ENCODE results near the gene DHRS3.

Gene DHRS3

GRCh38 chr1:12594490-12594889 is 23.5 kb downstream of the DHRS3 start:
- Histone ChIP-seq H3K36me3 (ENCODE audit: insufficient read depth, low read length) (no peaks in the 10 kb centered on the region), H3K27ac (no peak overlapping the region), H3K9ac (ENCODE audit: insufficient read length) (no peak overlapping the region), H3K4me3 (no peak overlapping the region), H3K9me3 (ENCODE audit: low read depth, low read length) (no peaks in the 10 kb centered on the region)
- TF ChIP-seq EZH2 (IDR thresholded peaks at IDR 0.05) (no peak), FOXP2 (optimal IDR thresholded peaks at IDR 0.05; ENCODE audit: control extremely low read depth, extremely low read length, insufficient read depth) (no peak), POLR2AphosphoS5 (IDR thresholded peaks at IDR 0.05; ENCODE audit: borderline replicate concordance, low read depth, low read length) (no peak)
- DNase-seq (ENCODE audit: low read depth, low spot score), result no peak

DNA sequence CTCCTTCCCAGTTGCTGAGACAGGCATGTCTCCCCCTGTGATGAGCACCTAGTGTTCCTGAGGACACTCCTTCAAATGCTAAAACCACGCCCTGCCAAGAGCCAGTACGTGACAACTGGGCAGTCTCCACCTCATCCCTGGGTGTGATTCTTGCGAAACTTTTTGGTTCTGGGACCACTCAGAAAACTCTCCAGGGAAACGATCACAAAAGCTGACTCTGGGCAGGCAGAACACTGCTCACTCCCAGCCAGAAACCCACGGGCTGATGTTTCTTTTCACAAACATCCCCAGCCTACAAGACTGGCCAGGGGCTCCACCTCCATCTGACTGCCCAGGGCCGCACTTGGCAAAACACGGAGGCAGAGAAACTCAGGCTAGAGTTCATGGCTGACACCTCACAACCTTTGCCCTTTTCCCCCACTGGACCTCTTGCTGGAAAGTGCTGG is 24.4 kb downstream of the DHRS3 start:
- Histone ChIP-seq H3K9ac (ENCODE audit: insufficient read length) (no peak overlapping the region), H3K4me3 (no peak overlapping the region), H3K9me3 (ENCODE audit: low read depth, low read length) (no peaks in the 10 kb centered on the region), H3K36me3 (ENCODE audit: insufficient read depth, low read length) (no peaks in the 10 kb centered on the region), H3K27ac (no peak overlapping the region)
- TF ChIP-seq EZH2 (IDR thresholded peaks at IDR 0.05) (no peak), FOXP2 (optimal IDR thresholded peaks at IDR 0.05; ENCODE audit: control extremely low read depth, extremely low read length, insufficient read depth) (no peak), POLR2AphosphoS5 (IDR thresholded peaks at IDR 0.05; ENCODE audit: borderline replicate concordance, low read depth, low read length) (no peak)
- no peak for DNase-seq (ENCODE audit: low read depth, low spot score)

GRCh38 chr1:12592496-12592895 is 25.5 kb downstream of the DHRS3 start:
- DNase-seq (ENCODE audit: low read depth, low spot score), result no peak
- no peaks in the 10 kb centered on the region for H3K36me3 ChIP-seq (ENCODE audit: insufficient read depth, low read length)
- H3K27ac ChIP-seq, result no peak overlapping the region
- no peak for TF ChIP-seq POLR2AphosphoS5 (IDR thresholded peaks at IDR 0.05; ENCODE audit: borderline replicate concordance, low read depth, low read length)
- TF ChIP-seq FOXP2 (optimal IDR thresholded peaks at IDR 0.05; ENCODE audit: control extremely low read depth, extremely low read length, insufficient read depth), result no peak
- no peak for TF ChIP-seq EZH2 (IDR thresholded peaks at IDR 0.05)
- H3K4me3 ChIP-seq, result no peak overlapping the region
- no peaks in the 10 kb centered on the region for H3K9me3 ChIP-seq (ENCODE audit: low read depth, low read length)
- no peak overlapping the region for H3K9ac ChIP-seq (ENCODE audit: insufficient read length)

DNA sequence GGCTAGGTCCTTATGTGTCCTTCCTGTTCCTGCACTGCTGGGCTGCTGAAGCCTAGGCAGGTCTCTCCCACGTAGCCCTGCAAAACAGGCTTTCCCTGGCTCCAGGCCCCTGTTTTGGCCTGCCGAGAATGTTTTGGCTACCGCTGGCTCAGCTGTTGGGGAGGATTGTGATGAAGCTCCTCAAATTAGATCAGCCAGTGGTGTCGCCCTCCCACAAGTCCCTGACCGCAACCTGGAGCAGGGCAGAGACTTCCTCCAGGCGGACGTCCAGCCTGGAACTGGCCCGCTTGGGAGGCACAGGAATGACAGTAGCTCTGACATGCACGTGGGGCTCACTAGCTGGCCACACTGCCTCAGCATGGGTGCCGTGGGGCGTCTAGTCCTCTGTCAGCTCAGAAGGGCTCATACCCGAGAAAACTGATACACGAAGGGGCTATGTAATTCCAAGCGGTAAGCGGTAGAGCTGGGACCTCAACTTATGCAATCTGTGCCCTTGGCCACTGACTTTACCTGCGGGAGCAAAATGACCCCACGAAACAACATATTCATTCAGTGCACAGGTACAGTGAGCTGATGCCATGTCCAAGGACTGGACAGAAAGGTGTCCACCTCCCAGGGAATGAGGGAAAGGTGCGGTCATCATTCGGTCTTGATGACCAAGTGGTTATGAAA is 26.6 kb downstream of the DHRS3 start:
- Histone ChIP-seq H3K9ac (ENCODE audit: insufficient read length) (no peak overlapping the region), H3K27ac (no peak overlapping the region), H3K36me3 (ENCODE audit: insufficient read depth, low read length) (no peaks in the 10 kb centered on the region), H3K4me3 (no peak overlapping the region), H3K9me3 (ENCODE audit: low read depth, low read length) (no peaks in the 10 kb centered on the region)
- no peak for TF ChIP-seq FOXP2 (optimal IDR thresholded peaks at IDR 0.05; ENCODE audit: control extremely low read depth, extremely low read length, insufficient read depth)
- no peak for DNase-seq (ENCODE audit: low read depth, low spot score)

DNA sequence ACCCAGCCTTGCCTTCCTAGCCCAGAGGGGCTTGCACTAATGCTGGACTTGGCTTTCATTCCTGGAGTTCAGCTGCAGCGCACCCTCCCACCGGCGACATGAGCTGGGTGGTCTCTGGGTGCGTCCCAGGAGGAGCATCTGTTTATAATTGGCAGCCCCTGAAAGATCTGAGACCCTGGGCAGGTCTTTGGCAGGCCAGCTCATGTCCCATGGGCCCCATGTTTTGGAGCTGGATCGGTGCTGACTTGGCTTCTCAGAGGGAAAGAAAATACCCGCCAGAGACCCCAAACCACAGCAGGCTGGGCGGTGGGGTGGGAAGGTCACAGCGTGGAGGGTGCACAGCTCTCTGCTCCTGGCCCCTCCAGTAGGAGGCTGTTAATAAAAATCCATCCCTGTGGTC is 29.3 kb downstream of the DHRS3 start:
- Histone ChIP-seq H3K9me3 (ENCODE audit: low read depth, low read length) (no peaks in the 10 kb centered on the region), H3K36me3 (ENCODE audit: insufficient read depth, low read length) (no peaks in the 10 kb centered on the region), H3K27ac (no peak overlapping the region), H3K9ac (ENCODE audit: insufficient read length) (no peak overlapping the region), H3K4me3 (no peak overlapping the region)
- TF ChIP-seq EZH2 (IDR thresholded peaks at IDR 0.05) (no peak), POLR2AphosphoS5 (IDR thresholded peaks at IDR 0.05; ENCODE audit: borderline replicate concordance, low read depth, low read length) (no peak), FOXP2 (optimal IDR thresholded peaks at IDR 0.05; ENCODE audit: control extremely low read depth, extremely low read length, insufficient read depth) (no peak)
- no peak for DNase-seq (ENCODE audit: low read depth, low spot score)

GRCh38 chr1:12587981-12588640 is 29.9 kb downstream of the DHRS3 start:
- Histone ChIP-seq H3K9me3 (ENCODE audit: low read depth, low read length) (no peaks in the 10 kb centered on the region), H3K4me3 (no peak overlapping the region), H3K27ac (no peak overlapping the region), H3K36me3 (ENCODE audit: insufficient read depth, low read length) (no peaks in the 10 kb centered on the region), H3K9ac (ENCODE audit: insufficient read length) (no peak overlapping the region)
- TF ChIP-seq EZH2 (IDR thresholded peaks at IDR 0.05) (no peak), FOXP2 (optimal IDR thresholded peaks at IDR 0.05; ENCODE audit: control extremely low read depth, extremely low read length, insufficient read depth) (no peak), POLR2AphosphoS5 (IDR thresholded peaks at IDR 0.05; ENCODE audit: borderline replicate concordance, low read depth, low read length) (no peak)
- DNase-seq (ENCODE audit: low read depth, low spot score), result no peak

DNA sequence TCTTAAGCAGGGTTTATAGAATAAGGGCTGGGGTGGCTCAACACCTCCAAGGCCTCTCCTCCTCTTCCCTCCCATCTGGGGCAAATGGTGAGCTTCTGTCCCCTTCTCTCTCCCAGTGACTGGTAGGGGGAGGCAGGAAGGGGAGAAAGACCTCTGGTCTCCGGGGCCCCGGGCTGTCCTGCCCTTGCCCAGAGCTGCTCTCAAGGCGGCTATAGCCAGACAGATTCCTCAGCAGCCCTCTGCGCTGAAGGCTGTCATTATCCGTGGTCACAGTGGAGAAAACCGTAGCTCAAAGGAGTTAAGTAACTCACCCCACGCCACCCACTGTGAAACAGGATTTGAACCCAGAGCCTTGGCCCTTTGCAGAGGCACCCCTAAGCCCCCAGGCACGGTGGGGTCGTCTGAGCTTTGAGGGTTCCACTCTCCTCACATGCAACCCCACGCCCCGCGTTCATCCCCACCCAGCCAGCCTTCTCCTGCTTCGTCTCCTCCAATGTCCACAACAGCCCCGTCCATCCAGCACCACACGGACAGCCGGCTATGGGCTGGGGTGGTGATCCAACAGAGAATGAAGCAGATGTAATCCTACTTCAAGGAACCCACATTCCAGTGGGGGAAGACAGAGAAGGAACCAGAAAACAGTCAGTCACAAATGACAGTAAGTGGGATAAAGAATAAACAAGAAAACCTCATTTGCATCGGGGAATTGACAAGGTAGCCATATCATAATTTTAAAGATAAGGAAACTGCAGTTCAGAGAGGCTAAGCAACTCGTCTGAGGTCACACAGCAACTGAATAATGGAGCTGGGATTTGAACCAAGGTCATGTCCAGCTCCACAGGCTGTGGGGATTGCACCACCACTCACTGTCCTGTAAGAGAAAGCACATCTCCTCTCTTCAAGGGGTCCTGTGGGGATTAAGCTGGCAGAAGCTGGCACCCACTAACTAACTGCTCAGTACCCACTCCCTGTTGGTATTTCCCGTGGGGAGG is 31.8 kb downstream of the DHRS3 start:
- no peak for TF ChIP-seq FOXP2 (optimal IDR thresholded peaks at IDR 0.05; ENCODE audit: control extremely low read depth, extremely low read length, insufficient read depth)
- TF ChIP-seq EZH2 (IDR thresholded peaks at IDR 0.05), result no peak
- no peak for TF ChIP-seq POLR2AphosphoS5 (IDR thresholded peaks at IDR 0.05; ENCODE audit: borderline replicate concordance, low read depth, low read length)
- H3K4me3 ChIP-seq, result no peak overlapping the region
- no peaks in the 10 kb centered on the region for H3K36me3 ChIP-seq (ENCODE audit: insufficient read depth, low read length)
- no peaks in the 10 kb centered on the region for H3K9me3 ChIP-seq (ENCODE audit: low read depth, low read length)
- H3K9ac ChIP-seq (ENCODE audit: insufficient read length), result no peak overlapping the region
- DNase-seq (ENCODE audit: low read depth, low spot score), result no peak
- no peak overlapping the region for H3K27ac ChIP-seq

DNA sequence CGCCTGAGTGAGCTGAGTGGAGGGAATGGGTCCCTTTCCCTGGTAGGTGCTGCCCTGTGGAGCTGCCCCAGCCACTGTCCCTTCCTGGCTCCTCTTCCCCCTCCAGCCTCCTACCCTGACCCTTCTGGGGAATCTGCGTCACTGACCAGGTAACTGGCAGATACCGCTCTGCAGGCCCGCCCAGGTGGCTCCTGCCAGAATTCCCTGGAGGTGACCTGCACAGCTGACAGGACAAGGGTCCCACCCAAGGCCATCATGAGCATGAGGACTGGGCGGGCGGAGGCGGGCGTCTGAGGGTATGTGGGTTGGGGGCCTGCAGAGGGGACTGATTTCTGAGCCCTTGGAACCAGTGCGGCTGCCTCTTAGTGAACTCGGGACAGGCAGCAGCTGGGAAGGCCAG is 32.5 kb downstream of the DHRS3 start:
- Histone ChIP-seq H3K9me3 (ENCODE audit: low read depth, low read length) (no peaks in the 10 kb centered on the region), H3K27ac (no peak overlapping the region)
- no peak for TF ChIP-seq POLR2AphosphoS5 (IDR thresholded peaks at IDR 0.05; ENCODE audit: borderline replicate concordance, low read depth, low read length)
- TF ChIP-seq EZH2 (IDR thresholded peaks at IDR 0.05), result no peak

More for the DNA sequence above, 32.5 kb downstream of the DHRS3 start:
- Histone ChIP-seq H3K36me3 (ENCODE audit: insufficient read depth, low read length) (no peaks in the 10 kb centered on the region), H3K9ac (ENCODE audit: insufficient read length) (no peak overlapping the region), H3K4me3 (no peak overlapping the region)
- DNase-seq (ENCODE audit: low read depth, low spot score), result no peak

Data from SK-N-MC (cell line).